ENCODE measurements around the gene TRAIP. TPM values are rescaled to one million over a fixed set of nuclear protein-coding genes. Genes with fewer than 3 reads are reported as not detected.
A peak's percentile ranks its signal among the peaks of the same experiment; 100 is the strongest.

Gene TRAIP
- total RNA-seq, 4 donors from 2014 or later: 1.5 to 17.4 (median 4.0) TPM

DNA sequence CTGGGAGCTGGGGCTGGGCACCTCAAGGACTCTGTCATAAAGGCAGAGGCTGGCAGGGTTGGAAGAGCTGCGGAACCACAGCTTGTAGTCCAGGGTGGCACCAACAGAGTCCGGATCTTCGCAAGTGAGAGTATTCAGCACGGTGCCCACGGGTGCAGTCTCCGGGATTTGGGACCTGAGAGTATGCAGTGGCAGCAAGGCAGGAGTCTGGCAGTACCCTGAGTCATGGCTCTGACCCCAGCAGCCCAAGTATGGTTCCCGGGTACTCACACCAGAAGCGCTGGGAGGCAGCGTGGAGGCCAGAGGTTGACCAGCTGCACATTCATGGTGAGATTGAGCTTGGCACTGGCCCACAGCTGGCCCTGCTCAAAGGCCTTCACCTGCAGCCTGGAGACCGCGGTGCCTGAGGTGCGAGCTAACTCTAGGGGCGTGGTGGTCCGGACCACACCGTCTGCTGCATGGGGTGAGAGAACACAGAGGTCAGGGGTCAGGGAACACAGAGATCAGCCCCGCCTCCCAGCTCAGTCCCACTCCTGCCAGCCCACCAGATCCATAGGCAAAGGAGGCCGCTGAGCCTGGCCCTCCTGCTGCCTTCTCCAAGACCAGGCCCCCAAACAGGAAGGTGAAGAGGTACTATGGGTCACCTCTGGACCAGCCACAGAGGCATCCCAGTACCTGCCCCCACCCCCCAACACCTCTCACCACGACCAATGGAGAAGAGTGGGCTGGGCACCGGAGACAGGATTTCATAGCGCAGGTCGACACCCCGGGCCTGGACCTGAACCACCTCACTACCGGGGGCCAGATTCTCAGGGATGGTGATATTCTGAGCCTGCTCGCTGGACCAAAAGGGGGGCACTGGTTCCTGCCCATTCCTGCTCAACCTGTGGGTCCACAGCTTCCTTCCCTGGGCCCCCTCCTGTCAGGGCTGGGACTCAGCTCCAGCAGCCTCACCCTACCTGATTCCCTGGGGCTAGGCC lies 61.1 kb downstream of the TRAIP start:
- Histone ChIP-seq H3K27ac (no peak overlapping the region), H3K36me3 (no peaks in the 10 kb centered on the region), H3K4me3 (no peak overlapping the region), H3K4me1 (no peaks in the 10 kb centered on the region), H3K27me3 (no peaks in the 10 kb centered on the region), H3K9me3 (no peaks in the 10 kb centered on the region)
- no peak for DNase-seq
- intact Hi-C loops (cut with DNase I; ENCODE audit: low total_unique reads): no loop called here
- TF ChIP-seq POLR2A (IDR thresholded peaks at IDR 0.05): no peak
- TF ChIP-seq, protein P1, sequence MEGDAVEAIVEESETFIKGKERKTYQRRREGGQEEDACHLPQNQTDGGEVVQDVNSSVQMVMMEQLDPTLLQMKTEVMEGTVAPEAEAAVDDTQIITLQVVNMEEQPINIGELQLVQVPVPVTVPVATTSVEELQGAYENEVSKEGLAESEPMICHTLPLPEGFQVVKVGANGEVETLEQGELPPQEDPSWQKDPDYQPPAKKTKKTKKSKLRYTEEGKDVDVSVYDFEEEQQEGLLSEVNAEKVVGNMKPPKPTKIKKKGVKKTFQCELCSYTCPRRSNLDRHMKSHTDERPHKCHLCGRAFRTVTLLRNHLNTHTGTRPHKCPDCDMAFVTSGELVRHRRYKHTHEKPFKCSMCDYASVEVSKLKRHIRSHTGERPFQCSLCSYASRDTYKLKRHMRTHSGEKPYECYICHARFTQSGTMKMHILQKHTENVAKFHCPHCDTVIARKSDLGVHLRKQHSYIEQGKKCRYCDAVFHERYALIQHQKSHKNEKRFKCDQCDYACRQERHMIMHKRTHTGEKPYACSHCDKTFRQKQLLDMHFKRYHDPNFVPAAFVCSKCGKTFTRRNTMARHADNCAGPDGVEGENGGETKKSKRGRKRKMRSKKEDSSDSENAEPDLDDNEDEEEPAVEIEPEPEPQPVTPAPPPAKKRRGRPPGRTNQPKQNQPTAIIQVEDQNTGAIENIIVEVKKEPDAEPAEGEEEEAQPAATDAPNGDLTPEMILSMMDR (IDR thresholded peaks at IDR 0.05): no peak

DNA sequence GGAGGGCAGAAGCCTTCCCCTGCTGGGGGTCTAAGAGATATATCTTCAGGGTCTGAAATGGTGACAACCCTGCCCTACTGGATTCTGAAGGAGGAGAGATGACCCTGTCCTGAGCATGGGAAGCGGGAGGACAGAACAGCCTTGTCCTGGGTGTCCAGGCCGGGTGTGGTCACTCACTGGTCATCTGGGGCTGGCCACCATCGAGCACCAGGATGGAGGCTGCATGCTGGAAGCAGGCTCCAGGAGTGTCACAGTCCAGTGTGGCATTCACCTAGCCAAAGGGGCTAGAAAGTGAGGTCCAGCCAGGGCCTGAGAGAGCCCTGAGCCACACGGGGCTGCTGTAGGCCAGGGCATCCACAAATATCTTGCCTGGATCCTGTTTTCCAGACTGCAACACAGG lies 61.9 kb downstream of the TRAIP start:
- Histone ChIP-seq H3K27me3 (no peaks in the 10 kb centered on the region), H3K4me1 (no peaks in the 10 kb centered on the region), H3K27ac (no peak overlapping the region), H3K36me3 (no peaks in the 10 kb centered on the region), H3K4me3 (no peak overlapping the region), H3K9me3 (no peaks in the 10 kb centered on the region)
- TF ChIP-seq POLR2A (IDR thresholded peaks at IDR 0.05): no peak
- TF ChIP-seq, protein P1 (IDR thresholded peaks at IDR 0.05): no peak
- no peak for DNase-seq
- intact Hi-C loops (cut with DNase I; ENCODE audit: low total_unique reads): no loop called here

DNA sequence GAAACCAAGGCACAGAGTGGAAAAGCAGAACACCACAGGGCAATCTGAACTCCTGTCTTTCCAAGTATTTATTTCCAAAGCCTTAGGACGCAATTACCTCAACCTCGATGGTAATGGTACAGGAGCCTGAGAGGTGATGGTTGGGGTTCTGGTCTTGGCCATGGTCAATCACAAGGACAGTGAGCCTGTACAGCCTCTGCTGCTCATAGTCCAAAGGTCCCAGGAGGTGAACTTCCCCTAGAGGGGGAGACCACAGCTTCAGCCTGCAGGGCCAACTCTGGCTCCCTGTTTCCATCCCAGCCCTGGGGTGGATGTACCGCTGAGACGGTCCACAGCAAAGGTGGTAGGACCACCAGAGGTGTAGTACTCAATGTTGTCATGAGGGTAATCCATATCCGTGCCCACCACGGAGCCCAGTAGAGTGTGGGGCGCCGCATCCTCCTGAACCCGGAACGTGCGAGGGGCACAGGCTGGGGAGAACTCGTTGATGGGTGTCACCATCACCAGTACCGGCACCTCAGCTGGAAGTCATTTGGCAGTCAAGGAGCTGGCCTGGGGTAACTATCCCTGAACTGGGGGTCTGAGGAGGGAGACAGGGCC lies 62.8 kb downstream of the TRAIP start:
- DNase-seq: peak in 1 of 2 donors; percentile 7
- Histone ChIP-seq H3K27ac (no peak overlapping the region), H3K36me3 (no peaks in the 10 kb centered on the region), H3K4me1 (no peaks in the 10 kb centered on the region), H3K9me3 (no peaks in the 10 kb centered on the region), H3K27me3 (no peaks in the 10 kb centered on the region), H3K4me3 (no peak overlapping the region)
- intact Hi-C loops (cut with DNase I; ENCODE audit: low total_unique reads): no loop called here
- TF ChIP-seq, protein P1 (IDR thresholded peaks at IDR 0.05): no peak

DNA sequence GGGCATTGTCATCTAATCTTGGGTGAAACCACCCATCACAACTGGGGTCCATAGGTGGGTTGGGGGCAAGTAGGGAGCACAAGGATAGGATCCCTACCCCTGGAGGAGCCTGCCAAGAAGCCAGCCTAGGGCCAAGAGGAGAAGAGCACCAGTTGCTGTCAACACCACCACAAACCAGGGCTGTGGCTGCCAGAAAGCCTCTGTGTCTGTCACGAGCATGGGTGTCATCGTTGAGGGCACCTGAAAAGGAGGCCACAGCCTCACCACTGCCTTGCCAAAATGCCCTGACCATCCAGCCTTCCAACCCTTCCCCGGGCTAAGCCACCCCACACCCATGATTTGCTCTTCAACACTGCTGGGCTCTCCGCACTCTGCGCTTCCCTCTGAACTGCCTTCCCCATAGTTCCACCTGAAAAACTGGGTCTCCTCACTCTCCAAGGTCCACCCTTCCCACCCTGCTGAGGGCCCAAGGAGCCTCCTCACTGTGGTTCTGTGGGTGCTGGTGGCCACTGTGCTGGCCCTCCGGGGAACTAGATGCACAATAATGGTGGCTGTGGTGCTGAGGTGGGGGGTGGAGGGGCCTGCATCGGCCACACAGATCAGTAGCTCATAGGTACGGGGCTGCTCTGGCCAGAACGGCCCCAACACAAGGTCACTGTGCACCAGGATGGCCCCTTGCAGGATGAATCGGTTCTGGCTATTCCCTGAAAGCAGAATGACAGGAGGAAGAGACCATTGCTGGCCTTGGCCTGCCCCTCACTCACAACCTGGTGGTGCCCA lies 63.8 kb downstream of the TRAIP start:
- H3K9me3 ChIP-seq: no peaks in the 10 kb centered on the region
- TF ChIP-seq POLR2A (IDR thresholded peaks at IDR 0.05): no peak
- TF ChIP-seq, protein P1 (IDR thresholded peaks at IDR 0.05): no peak
- intact Hi-C loops (cut with DNase I; ENCODE audit: low total_unique reads): no loop called here

More for the DNA sequence above, 63.8 kb downstream of the TRAIP start:
- no peak for DNase-seq
- no peaks in the 10 kb centered on the region for H3K27me3 ChIP-seq
- no peaks in the 10 kb centered on the region for H3K4me1 ChIP-seq
- no peaks in the 10 kb centered on the region for H3K36me3 ChIP-seq
- no peak overlapping the region for H3K4me3 ChIP-seq
- H3K27ac ChIP-seq: no peak overlapping the region
